Measurements from ENCODE around the gene CBX7.

The CBX7 gene

GRCh38 chr22:39148026-39148726, 4.3 kb downstream of the CBX7 start:
- DNase-seq (ENCODE audit: low read depth in 2 of 2): no peak

GRCh38 chr22:39147335-39148025, 5.0 kb downstream of the CBX7 start:
- DNase-seq (ENCODE audit: low read depth in 2 of 2): no peak

- DNase-seq (ENCODE audit: low read depth in 2 of 2): no peak
Observed at GRCh38 chr22:39146256-39147101, 6.0 kb downstream of the CBX7 start.

- DNase-seq (ENCODE audit: low read depth in 2 of 2): peak in 1 of 2 donors; percentile 46
Observed at GRCh38 chr22:39144101-39144767, 8.2 kb downstream of the CBX7 start.

GRCh38 chr22:39142088-39142680, 10.3 kb downstream of the CBX7 start:
- DNase-seq (ENCODE audit: low read depth in 2 of 2): no peak

- no peak for DNase-seq (ENCODE audit: low read depth in 2 of 2)
Observed at GRCh38 chr22:39139933-39140332, 12.5 kb downstream of the CBX7 start.

GRCh38 chr22:39138357-39138997, 14.0 kb downstream of the CBX7 start:
- DNase-seq (ENCODE audit: low read depth in 2 of 2): no peak

- DNase-seq (ENCODE audit: low read depth in 2 of 2): no peak
Observed at GRCh38 chr22:39136317-39136716, 16.2 kb downstream of the CBX7 start.

- DNase-seq (ENCODE audit: low read depth in 2 of 2): peak; percentile 29 to 46
Observed at GRCh38 chr22:39135092-39135896, 17.2 kb downstream of the CBX7 start.

GRCh38 chr22:39134366-39135091, 18.0 kb downstream of the CBX7 start:
- DNase-seq (ENCODE audit: low read depth in 2 of 2): no peak

- no peak for DNase-seq (ENCODE audit: low read depth in 2 of 2)
Observed at GRCh38 chr22:39133871-39134270, 18.6 kb downstream of the CBX7 start.

GRCh38 chr22:39132871-39133524, 19.5 kb downstream of the CBX7 start:
- no peak for DNase-seq (ENCODE audit: low read depth in 2 of 2)

- DNase-seq (ENCODE audit: low read depth in 2 of 2): no peak
Observed at GRCh38 chr22:39132281-39132680, 20.2 kb downstream of the CBX7 start.

- DNase-seq (ENCODE audit: low read depth in 2 of 2): no peak
Observed at GRCh38 chr22:39130892-39131855, 21.3 kb downstream of the CBX7 start.

GRCh38 chr22:39130152-39130704, 22.3 kb downstream of the CBX7 start:
- no peak for DNase-seq (ENCODE audit: low read depth in 2 of 2)

GRCh38 chr22:39129746-39130145, 22.7 kb downstream of the CBX7 start:
- DNase-seq (ENCODE audit: low read depth in 2 of 2): no peak

- DNase-seq (ENCODE audit: low read depth in 2 of 2): no peak
Observed at GRCh38 chr22:39129081-39129480, 23.4 kb downstream of the CBX7 start.
